Fibroblast of skin of right biceps (primary cell): ENCODE results near the gene TRAP1.
A peak's percentile ranks its signal among the peaks of the same experiment; 100 is the strongest.

Experiments
- DNase-seq: peaks from one replicate; pipeline ENCODE4 v3.0.0-alpha.2; 2013

TRAP1 gene

GRCh38 chr16:3712861-3713372, 4.4 kb downstream of the TRAP1 start:
- no peak for DNase-seq

- no peak for DNase-seq
Measured at GRCh38 chr16:3706253-3707012, 10.9 kb downstream of the TRAP1 start.

GRCh38 chr16:3702082-3702481, 15.2 kb downstream of the TRAP1 start:
- no peak for DNase-seq

- no peak for DNase-seq
Measured at GRCh38 chr16:3701531-3701930, 15.8 kb downstream of the TRAP1 start.

- DNase-seq: no peak
Measured at GRCh38 chr16:3698941-3699340, 18.4 kb downstream of the TRAP1 start.

- peak; percentile 78 for DNase-seq
Measured at GRCh38 chr16:3696425-3697218, 20.7 kb downstream of the TRAP1 start.

GRCh38 chr16:3695610-3696369, 21.5 kb downstream of the TRAP1 start:
- DNase-seq: no peak

- no peak for DNase-seq
Measured at GRCh38 chr16:3694051-3694450, 23.3 kb downstream of the TRAP1 start.

- no peak for DNase-seq
Measured at GRCh38 chr16:3691761-3692160, 25.6 kb downstream of the TRAP1 start.

GRCh38 chr16:3690980-3691720, 26.2 kb downstream of the TRAP1 start:
- peak; percentile 64 for DNase-seq

- DNase-seq: peak; percentile 95
Measured at GRCh38 chr16:3690470-3690928, 26.8 kb downstream of the TRAP1 start.

GRCh38 chr16:3689731-3690130, 27.6 kb downstream of the TRAP1 start:
- no peak for DNase-seq

- no peak for DNase-seq
Measured at GRCh38 chr16:3687792-3688191, 29.5 kb downstream of the TRAP1 start.

GRCh38 chr16:3687021-3687420, 30.3 kb downstream of the TRAP1 start:
- DNase-seq: no peak

GRCh38 chr16:3681206-3681605, 36.1 kb downstream of the TRAP1 start:
- DNase-seq: no peak

GRCh38 chr16:3677994-3678393, 39.3 kb downstream of the TRAP1 start:
- no peak for DNase-seq

GRCh38 chr16:3675601-3676130, 41.7 kb downstream of the TRAP1 start:
- no peak for DNase-seq

GRCh38 chr16:3674513-3675295, 42.6 kb downstream of the TRAP1 start:
- DNase-seq: no peak

- DNase-seq: no peak
Measured at GRCh38 chr16:3673676-3674377, 43.5 kb downstream of the TRAP1 start.

GRCh38 chr16:3673201-3673600, 44.1 kb downstream of the TRAP1 start:
- no peak for DNase-seq

GRCh38 chr16:3672571-3673041, 44.7 kb downstream of the TRAP1 start:
- no peak for DNase-seq
